Jurkat, Clone E6-1 (cell line): Measurements from ENCODE around the gene CCDC144A. TPM values are rescaled to one million over a fixed set of nuclear protein-coding genes. Genes with fewer than 3 reads are reported as not detected.
A peak's percentile ranks its signal among the peaks of the same experiment; 100 is the strongest.
"Not testable (repeated sequence)": the region's sequence is repeated elsewhere in the genome, so short reads cannot be mapped to it uniquely, and the experiment has no call there.

ENCODE experiments used
- DNase-seq: peaks from one replicate; pipeline ENCODE4 v3.0.0-alpha.2; 2011; ENCODE audit warnings: low read depth, low spot score
- H3K4me3 ChIP-seq: 2 replicates; pipeline ENCODE4 v1.5.1; 2011; ENCODE audit warnings: mild to moderate bottlenecking, low read length, control low read depth, moderate library complexity
- polyA plus RNA-seq: library from polyadenylated mRNA; unstranded; fragments of >200 nt; gene quantifications from one replicate; pipeline ENCODE4 v1.2.1, GENCODE V29; 2012; ENCODE audit warnings: missing spikeins; ENCODE audit not compliant: insufficient read length, insufficient read depth

CCDC144A gene
- polyA plus RNA-seq, result not detected

DNA sequence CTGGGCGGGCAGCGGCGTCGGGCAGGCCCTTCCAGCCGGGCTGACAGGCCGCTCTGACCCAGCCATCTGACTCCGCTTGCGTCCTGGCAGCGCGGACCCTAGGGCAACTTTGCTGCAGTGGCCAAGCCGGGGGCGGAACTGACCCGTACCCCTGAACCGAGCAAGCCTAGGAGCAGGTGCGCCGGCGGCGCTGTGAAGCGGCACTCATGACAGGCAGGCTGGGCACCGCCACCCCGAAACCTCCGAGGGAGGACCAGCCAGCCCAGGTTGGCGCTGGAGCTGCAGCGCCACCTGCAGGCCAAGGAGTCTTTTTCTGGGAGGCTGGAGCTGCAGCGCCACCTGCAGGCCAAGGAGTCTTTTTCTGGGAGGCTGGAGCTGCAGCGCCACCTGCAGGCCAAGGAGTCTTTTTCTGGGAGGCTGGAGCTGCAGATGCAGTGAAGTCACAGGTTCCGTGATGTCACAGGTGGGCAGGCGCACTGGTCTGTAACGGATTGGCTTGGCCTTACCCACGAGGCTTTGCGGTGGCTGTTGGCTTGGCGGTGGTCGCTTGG lies at the start of gene CCDC144A:
Gene CCDC144A (plus strand): TSS at position 511 of the 551 bp plus-strand sequence. CDS start 160 bp downstream, outside the sequence.
- H3K4me3 ChIP-seq, result not testable (repeated sequence)
- peak; percentile 2 for DNase-seq

- no peak for DNase-seq
- no peak overlapping the region for H3K4me3 ChIP-seq
Observed at GRCh38 chr17:16649585-16649984, 40.5 kb upstream of the CCDC144A start.

GRCh38 chr17:16652252-16652651 lies 37.8 kb upstream of the CCDC144A start:
- no peak for DNase-seq
- peak overlapping the region; percentile 83; the same call in 1 of the 2 replicates for H3K4me3 ChIP-seq

DNA sequence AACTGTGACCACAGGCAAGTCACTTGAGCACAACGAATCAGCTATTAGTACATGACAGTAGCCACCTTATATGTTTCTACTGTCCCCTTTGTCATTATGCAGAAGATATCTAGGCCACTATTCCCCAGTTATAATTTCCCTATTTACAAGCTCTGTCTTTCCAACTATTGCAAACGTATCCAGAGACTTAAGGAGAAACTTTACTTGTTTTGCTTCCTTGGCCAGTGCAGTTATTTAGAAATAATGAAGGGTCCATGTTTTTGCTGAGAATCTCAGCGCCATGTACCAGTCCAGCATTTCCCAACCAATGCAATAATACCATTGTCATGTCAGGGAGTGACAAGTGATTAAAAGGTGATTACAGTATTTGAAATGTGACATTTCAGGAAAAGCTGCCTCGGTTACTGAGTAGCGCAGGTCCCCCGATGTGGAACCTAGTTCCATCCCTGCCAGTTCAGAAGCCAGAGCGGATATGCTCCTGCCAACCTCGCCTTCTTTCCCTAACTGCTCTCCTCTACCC lies 37.1 kb upstream of the CCDC144A start:
- no peak for DNase-seq
- peak overlapping the region; percentile 83 for H3K4me3 ChIP-seq

DNA sequence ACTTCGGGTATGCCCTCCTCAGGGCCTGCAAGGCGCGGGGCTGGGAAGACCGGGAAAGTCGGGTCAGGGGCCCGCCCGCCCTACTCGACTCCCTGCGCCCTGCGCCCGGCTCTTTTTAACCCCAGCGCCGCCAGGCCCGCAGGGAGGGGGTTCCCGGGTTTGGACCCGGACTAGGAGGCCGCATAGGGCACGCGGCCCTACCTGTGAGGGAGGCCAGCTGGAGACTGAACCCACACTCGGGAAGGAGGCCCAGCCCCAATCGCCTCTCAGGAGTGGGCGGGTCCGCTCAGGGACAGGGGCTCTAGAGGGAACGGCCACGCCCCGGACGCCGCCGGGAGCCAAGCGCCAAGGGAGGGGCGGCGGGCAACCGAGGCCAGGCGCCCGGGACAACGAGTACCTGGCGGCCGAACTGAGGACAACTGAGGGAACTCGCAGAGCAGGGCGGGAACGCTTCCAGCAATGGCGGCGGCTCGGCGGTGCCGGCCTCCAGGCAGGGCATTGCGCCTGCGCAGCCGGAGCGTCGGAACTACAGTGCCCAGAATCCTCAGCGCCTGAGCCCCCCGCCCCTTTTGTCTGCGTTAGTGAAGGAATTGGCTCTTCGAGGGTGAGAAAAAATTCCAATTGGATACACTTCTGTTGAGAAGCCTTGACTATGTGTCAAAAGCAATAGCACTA lies 36.5 kb upstream of the CCDC144A start, which contains the start of gene ZNF624:
Gene ZNF624 (minus strand): TSS at position 484 of the 675 bp plus-strand sequence.
- peak; percentile 78 for DNase-seq
- peak within 1 kb of the TSS; percentile 83 for H3K4me3 ChIP-seq

DNA sequence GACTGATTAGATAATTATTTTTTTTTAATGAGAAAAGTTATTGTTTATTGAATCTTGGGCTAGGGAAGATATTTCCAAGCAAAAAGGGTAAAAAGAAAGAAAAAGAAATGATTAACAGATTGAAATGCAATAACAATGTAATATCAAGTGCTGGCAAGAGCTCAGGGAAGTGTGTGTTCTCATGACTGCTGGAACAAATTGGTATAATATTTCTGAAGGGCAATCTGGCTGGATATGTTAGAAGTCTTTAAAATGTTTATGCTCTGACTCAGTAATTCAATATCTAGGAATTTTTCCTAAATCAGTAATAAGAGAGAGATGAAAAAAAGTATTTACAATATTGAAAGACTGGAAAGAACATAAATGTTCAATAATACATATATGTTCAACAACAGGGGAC lies 28.8 kb upstream of the CCDC144A start:
- no peak overlapping the region for H3K4me3 ChIP-seq
- DNase-seq, result no peak

GRCh38 chr17:16662936-16663335 lies 27.1 kb upstream of the CCDC144A start:
- no peak for DNase-seq
- H3K4me3 ChIP-seq, result no peak overlapping the region

- not testable (repeated sequence) for H3K4me3 ChIP-seq, DNase-seq
Observed at GRCh38 chr17:16666553-16666906, 23.5 kb upstream of the CCDC144A start.

DNA sequence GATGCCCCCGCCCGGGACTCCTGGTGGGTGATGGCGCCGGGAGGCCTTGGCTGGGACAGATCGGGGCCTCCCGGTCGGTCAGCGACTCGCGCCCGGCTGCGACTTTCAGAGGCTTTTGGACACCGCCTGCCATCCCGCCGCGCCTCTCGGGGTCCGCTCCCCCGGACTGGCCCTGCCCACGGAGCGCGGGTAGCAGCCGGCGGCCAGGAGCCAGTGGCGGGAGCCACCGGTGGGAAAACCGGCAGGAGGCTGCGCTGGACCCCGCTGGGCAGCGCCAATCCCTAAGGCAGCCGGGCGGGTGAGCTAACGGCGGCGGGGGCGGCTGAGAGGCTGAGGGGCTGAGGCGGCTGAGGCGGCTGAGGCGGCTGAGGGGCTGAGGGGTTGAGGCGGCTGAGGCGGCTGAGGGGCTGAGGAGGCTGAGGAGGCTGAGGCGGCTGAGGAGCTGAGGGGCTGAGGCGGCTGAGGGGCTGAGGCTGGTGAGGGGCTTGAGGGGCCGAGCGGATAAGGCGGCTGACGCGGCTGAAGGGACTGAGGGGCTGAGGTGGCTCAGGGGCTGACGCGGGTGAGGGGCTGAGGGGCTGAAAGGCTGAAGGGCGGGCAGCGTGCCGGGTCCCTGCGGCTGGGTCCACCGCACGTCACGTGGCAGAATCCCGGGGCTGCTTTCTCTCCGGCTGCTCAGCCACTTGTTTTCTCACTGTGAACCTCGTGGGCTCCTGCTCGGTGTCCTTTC lies 23.0 kb upstream of the CCDC144A start:
- not testable (repeated sequence) for DNase-seq, H3K4me3 ChIP-seq

DNA sequence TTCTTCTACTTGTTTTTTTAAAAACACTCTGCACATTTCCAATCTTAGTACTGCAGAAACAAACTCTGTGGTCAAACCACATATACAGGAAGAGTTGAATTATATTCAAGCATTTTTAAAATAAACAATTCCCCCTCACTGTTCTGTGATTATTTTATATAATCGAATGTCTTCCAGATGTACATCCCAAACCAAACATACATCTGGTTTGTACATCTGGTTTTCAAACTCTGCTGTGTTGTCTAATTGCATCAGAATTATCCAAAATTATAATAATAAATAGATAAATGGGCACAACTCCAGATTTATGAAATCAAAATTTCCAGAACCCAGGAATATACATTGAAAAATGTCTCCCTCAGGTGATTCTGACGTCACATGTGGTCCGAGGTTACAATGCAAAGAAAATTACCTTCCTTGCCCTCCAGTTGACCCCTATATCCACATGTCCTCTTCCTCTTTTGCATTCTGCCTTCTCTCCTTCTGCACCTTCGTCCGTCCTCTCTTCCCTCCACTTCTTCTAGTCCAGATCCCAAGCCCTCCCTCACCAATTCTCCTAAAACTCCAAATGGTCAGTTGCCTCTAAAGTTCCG lies 13.3 kb upstream of the CCDC144A start:
- no peak for DNase-seq
- no peak overlapping the region for H3K4me3 ChIP-seq

DNA sequence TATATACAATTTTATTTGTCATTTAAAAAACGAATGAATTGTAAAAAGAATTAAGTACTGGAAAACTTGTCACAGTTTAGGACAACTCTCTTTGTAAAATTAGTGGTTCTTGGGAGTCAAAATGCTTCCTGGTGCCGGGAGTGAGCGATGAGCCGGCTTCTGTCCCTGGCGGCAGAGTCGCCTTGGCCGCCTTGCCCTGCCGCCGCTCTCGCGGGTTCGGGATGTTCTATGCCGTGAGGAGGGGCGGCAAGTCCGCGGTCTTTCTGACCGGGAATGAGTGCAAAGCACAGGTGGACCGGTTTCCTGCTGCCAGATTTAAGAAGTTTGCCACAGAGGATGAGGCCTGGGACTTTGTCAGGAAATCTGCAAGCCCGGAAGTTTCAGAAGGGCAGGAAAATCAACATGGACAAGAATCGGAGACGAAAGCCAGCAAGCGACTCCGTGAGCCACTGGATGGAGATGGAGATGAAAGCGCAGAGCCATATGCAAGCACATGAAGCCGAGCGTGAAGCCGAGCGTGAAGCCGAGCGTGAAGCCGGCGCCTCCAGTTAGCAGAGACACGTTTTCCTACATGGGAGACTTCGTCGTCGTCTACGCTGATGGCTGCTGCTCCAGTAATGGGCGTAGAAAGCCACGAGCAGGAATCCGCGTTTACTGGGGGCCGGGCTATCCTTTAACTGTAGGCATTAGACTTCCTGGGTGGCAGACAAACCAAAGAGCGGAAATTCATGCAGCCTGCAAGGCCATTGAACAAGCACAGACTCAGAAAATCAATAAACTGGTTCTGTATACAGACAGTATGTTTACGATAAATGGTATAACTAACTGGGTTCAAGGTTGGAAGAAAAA lies 6.5 kb upstream of the CCDC144A start:
- DNase-seq, H3K4me3 ChIP-seq: not testable (repeated sequence)

DNA sequence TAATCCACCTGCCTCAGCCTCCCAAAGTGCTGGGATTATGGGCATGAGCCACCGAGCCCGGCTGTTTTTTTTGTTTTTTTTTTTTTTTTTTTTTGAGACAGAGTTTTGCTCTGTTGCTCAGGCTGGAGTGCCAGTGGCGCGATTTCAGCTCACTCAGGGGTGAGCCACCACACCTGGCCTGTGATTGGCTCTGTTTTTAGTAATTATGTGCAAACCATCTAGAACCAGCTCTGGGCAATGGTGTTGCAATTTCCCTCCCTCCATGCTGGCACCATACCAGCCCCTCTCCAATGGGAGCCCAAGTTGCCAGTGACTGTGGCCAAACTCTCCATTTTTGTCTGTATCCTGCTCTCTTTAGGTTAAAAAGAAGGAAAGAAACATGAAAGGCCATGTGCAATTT lies 4.0 kb upstream of the CCDC144A start:
- DNase-seq, H3K4me3 ChIP-seq: not testable (repeated sequence)

DNA sequence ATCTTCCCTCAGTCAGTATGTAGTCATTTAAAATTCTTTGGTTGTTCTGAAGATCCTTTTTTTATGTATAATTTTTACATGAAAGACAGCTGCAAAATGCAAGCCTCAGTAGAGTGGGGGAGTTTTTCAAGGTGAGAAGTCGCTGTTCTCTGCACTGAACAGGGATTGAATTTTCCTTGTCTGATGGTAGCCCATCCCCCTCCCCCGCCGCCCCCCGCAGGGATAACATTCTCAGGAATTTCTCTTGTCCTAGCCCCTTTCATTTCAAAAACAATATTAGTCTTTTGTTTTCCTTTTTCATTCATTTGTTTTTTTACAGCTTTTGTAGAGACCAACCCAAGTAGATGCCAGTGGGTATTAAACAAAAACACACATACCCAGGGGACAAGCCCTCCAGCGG lies 2.9 kb upstream of the CCDC144A start:
- not testable (repeated sequence) for H3K4me3 ChIP-seq, DNase-seq

DNA sequence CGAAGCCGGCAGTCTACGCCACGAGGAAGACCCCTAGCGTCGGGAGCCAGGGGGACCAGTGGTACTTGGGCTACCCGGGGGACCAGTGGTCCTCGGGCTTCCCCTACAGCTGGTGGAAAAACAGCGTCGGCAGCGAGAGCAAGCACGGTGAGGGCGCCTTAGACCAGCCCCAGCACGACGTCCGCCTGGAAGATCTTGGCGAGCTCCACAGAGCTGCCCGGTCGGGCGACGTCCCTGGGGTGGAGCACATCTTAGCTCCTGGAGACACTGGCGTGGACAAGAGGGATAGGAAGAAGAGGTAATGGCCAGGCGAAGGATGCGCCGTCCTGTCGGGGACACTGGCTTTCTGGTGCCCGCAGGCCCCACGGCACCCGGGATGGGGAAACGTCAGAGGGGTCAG lies 406 bp downstream of the CCDC144A start:
- not testable (repeated sequence) for DNase-seq, H3K4me3 ChIP-seq

DNA sequence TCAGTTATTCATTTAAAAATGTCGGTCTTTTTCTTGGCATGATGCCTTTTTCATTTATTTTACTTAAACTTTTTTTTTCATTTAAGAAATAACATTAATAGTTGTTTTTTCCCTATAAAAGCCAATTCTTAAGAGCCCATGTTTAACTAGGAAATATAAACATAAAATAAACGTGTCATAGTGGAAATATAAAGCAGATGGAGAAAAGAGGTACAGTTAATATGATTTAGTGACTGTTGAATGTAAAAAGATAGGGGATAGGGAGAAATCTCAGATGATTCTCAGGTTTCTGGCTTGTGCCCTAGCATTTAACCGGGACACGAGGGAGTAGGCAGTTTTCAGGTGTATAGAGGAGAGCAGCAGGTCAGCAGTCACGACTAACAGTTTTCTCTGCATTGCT lies 7.6 kb downstream of the CCDC144A start:
- H3K4me3 ChIP-seq, DNase-seq: not testable (repeated sequence)

DNA sequence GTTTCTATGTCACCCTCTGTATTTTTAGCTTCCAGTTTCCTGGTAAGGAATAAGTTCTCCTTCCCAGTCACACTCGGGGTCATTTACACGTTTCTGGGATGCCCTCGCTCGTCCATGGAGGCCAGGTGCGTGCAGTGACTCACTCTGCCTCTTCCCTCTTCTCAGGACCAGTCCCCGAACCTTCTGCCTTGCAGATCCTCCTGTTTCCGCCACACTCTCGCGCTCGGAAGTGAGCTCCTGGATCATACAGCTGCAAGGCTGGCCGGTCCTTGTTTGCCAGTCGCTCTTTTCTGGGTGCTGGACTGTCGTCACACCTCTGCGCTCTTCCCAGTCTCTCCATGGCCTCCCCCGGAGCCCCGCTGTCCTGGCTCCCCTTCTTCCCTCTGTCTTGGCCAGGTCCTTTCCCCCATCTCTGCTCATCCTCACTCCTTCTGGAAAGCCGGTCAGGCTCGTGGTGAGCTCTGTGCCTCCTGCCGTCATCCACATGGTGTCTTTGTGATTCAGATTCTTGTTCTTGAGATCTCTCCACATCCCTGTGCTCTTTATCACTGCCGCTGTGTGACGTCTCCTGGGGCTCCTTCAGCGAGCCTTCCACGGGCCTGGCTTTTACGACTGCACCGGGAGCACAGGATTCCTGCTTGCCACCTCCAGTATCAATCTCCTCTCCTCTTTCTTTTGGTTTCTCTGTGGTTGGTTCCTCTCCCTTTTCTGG lies 55.6 kb downstream of the CCDC144A start:
- not testable (repeated sequence) for H3K4me3 ChIP-seq

GRCh38 chr17:16746571-16746970 lies 56.5 kb downstream of the CCDC144A start:
- DNase-seq, H3K4me3 ChIP-seq: not testable (repeated sequence)

More for the DNA sequence above, 55.6 kb downstream of the CCDC144A start:
- DNase-seq, result not testable (repeated sequence)

DNA sequence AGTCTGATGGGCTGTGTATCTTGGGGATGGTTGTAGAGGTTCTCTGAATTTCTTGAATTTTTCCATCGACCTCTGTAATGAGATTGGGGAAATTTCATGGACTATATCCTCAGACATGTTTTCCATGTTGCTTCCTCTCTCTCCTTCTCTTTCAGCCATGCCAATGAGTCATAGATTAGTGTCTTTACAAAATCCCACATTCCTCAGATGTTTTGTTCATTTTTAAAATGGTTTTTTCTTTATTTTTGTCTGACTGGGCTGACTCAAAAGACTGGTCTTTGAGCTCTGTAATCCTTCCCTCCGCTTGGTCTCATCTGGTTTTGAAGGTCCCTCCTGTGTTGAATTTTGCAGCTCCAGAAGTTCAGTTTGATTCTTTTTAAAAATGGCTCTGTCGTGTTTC lies 60.5 kb downstream of the CCDC144A start:
- H3K4me3 ChIP-seq, DNase-seq: not testable (repeated sequence)
